GM12891 (cell line): ENCODE data around the gene CMPK1.

Experiments used
- DNase-seq: peaks from one replicate; pipeline ENCODE4 v3.0.0; 2011; ENCODE audit warnings: low spot score; ENCODE audit not compliant: insufficient read length
- FAIRE-seq: peaks from 2 replicates; lab custom pipeline; 2011; peaks lifted over from hg19 to GRCh38; lab: Jason Lieb, UNC
- PAX5 ChIP-seq: IDR thresholded peaks from 2 replicates; pipeline ENCODE4 v1.6.1; 2011; ENCODE audit warnings: low read length, moderate library complexity, mild to moderate bottlenecking; ENCODE audit not compliant: insufficient read depth, severe bottlenecking
- POLR2A ChIP-seq: IDR thresholded peaks from 2 replicates; pipeline ENCODE4 v1.6.1; 2011; ENCODE audit warnings: low read depth, low read length, control low read depth
- POLR2AphosphoS5 ChIP-seq: IDR thresholded peaks from 2 replicates; pipeline ENCODE4 v1.6.1; 2011; ENCODE audit warnings: low read depth, low read length, control low read depth
- POU2F2 ChIP-seq: IDR thresholded peaks from 2 replicates; pipeline ENCODE4 v1.6.1; 2011; ENCODE audit warnings: low read depth, mild to moderate bottlenecking, control low read depth, low read length, moderate library complexity
- SPI1 ChIP-seq: IDR thresholded peaks from 2 replicates; pipeline ENCODE4 v1.6.1; 2011; ENCODE audit warnings: low read depth, low read length, control low read depth
- TAF1 ChIP-seq: IDR thresholded peaks from 2 replicates; pipeline ENCODE4 v1.6.1; 2011; ENCODE audit warnings: low read depth, low read length, control low read depth

CMPK1 gene

DNA sequence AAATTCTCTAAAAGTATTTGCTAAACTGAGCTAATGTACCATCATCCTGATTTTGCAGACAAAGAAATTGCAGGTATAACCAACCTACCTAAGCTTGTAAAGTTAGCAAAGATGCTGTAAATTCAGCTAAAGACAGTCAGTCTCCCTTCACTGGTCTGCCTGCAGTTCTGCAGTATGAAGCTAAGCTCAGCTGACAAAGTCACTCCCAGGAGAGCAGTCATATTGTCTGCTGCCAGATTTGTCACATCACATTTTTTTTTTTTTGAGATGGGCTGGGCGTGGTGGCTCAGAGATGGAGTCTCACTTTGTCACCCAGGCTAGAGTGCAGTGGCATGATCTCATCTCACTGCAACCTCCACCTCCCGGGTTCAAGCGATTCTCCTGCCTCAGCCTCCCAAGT, 8.9 kb upstream of the CMPK1 start:
- no peak for TF ChIP-seq PAX5
- no peak for TF ChIP-seq TAF1
- no peak for TF ChIP-seq POU2F2
- TF ChIP-seq POLR2A = no peak
- no peak for TF ChIP-seq SPI1
- TF ChIP-seq POLR2AphosphoS5 = no peak
- FAIRE-seq (no peak), DNase-seq (no peak)

DNA sequence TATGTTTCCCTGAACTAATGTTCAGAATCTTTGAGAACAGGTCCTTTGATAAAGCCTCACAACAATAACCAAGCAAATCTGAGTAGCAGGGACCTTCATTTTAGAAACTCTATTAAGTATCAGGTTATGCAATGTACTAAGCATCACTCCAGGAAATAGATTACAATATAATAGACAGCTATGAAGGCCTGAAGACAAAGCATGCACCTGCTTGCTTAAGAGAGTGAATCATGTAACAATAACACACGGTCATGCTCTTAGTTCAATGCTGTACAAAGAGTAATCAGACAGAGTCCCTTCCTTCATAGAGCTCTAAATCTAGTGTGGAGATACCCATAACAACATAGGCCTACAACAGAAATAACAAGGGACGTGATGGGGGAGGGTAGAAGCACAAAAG, 8.1 kb upstream of the CMPK1 start:
- DNase-seq = no peak
- FAIRE-seq = no peak
- TF ChIP-seq POLR2AphosphoS5 (no peak), TAF1 (no peak), POLR2A (no peak), POU2F2 (no peak), PAX5 (no peak)

- TF ChIP-seq POU2F2 (no peak), POLR2A (no peak), POLR2AphosphoS5 (no peak)
- no peak for DNase-seq
- FAIRE-seq = no peak
These were observed 7.3 kb upstream of the CMPK1 start for GRCh38 chr1:47326271-47326670.

GRCh38 chr1:47328992-47329391, 4.6 kb upstream of the CMPK1 start:
- no peak for FAIRE-seq
- no peak for TF ChIP-seq POLR2A
- TF ChIP-seq POU2F2 = no peak
- no peak for TF ChIP-seq SPI1
- TF ChIP-seq POLR2AphosphoS5 = no peak
- no peak for TF ChIP-seq PAX5
- TF ChIP-seq TAF1 = no peak
- no peak for DNase-seq

DNA sequence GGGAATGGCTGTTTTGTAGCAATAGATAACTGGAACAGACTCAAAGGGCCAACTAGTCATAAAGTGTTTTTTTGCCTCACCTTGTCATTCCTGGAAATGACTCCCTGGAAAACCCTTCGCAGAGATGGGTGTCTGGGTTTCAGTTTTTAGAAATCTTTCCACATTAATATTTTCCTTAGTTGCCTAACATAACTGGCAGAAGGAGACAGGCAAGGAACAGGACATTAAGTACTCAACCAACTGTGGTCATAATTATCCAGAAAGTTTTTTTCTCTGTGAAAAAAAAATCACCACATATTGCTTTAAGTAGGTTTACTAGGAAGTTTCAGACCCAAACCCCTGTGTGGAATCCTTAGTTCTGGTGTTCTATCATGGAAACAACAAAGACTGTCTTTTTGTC, 3.4 kb upstream of the CMPK1 start:
- TF ChIP-seq TAF1 = no peak
- no peak for TF ChIP-seq POLR2A
- TF ChIP-seq PAX5 = no peak
- DNase-seq (no peak), FAIRE-seq (no peak)

DNA sequence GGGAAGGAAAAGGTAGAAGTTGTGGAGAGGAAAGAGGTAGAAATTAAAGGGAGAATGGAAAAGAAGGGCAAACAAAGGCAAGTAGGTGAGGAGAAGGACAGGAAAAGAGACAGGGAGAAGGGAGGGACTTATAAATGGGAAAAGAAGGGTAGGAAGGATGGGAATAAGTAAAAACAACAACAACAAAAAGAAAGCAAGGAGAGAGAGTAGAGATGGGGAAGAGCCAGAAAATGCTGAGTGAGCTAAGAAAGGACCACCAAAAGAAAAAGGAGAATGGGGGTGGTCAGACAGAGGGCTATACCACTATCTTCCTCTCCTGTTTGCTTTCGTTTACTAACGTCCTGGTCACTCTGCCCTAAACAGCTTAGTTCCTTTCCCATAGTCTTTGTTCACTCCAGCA, 1.7 kb upstream of the CMPK1 start:
- TF ChIP-seq POLR2A = no peak
- no peak for TF ChIP-seq POLR2AphosphoS5
- TF ChIP-seq PAX5 = no peak
- no peak for TF ChIP-seq TAF1
- TF ChIP-seq SPI1 = no peak
- TF ChIP-seq POU2F2 = no peak
- FAIRE-seq = no peak

GRCh38 chr1:47332779-47333577, 612 bp upstream of the CMPK1 start:
- FAIRE-seq (no peak), DNase-seq (no peak)
- no peak for TF ChIP-seq TAF1
- no peak for TF ChIP-seq POLR2AphosphoS5

More for the DNA sequence above, 1.7 kb upstream of the CMPK1 start:
- no peak for DNase-seq

DNA sequence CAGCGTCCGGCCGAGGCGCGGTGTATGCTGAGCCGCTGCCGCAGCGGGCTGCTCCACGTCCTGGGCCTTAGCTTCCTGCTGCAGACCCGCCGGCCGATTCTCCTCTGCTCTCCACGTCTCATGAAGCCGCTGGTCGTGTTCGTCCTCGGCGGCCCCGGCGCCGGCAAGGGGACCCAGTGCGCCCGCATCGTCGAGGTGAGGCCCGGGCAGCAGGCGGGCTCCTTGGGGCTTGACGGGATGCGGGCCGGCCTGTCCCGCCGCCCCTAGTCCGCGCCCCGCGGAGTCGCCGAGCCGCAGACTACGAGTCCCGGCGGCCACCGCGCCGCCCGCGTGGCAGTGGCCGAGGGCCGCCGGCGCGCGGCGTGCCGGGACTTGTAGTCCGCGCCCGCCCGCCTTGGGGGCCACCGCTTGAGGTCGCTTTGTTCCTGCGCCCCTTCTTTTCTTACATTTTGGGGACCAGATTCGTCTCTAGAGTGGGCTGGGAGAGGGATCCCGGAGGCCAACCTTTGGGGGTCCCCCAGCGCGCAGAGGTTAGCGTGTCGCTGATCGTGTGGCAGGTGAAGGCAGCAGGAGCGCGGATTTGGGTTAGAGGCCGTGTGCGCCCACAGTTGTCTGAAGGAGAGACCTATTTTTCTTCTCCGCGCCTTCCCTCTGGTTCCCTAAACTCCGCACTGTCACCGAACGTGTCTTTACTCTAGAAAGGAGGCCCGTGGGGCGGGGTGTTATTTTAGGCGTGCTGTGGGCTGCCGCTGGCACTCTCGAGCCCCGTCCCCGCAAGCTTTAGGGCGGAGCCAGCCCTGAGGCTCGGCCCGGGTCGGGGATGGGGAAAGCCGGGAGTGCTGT, 553 bp downstream of the CMPK1 start:
- DNase-seq (peak; percentile 83), FAIRE-seq (peak; percentile 72)
- TF ChIP-seq POLR2A (peak; percentile 31), POLR2AphosphoS5 (0 out of 2 replicates have a peak, but pooled peaks have one; percentile 29), PAX5 (peak; percentile 17), SPI1 (no peak), POU2F2 (no peak), TAF1 (no peak)

GRCh38 chr1:47334765-47335435, 1.3 kb downstream of the CMPK1 start:
- no peak for FAIRE-seq

GRCh38 chr1:47337350-47337749, 3.8 kb downstream of the CMPK1 start:
- TF ChIP-seq PAX5 (no peak), POLR2A (no peak), TAF1 (no peak), POLR2AphosphoS5 (no peak), SPI1 (no peak), POU2F2 (no peak)
- DNase-seq (no peak), FAIRE-seq (no peak)

More at GRCh38 chr1:47334765-47335435, 1.3 kb downstream of the CMPK1 start:
- TF ChIP-seq SPI1 (0 out of 2 replicates have a peak, but pooled peaks have one; percentile 12), POLR2A (0 out of 2 replicates have a peak, but pooled peaks have one; percentile 53), TAF1 (no peak)
- no peak for DNase-seq
